Right lung (tissue), 5 donors: ENCODE measurements around the gene TUT7. TPM values are rescaled to one million over a fixed set of nuclear protein-coding genes. Genes with fewer than 3 reads are reported as not detected.
A peak's percentile ranks its signal among the peaks of the same experiment; 100 is the strongest.

Source experiments
- DNase-seq, 2 donors: peaks; one replicate each; pipeline ENCODE4 v3.0.0-alpha.2; 2013
- polyA plus RNA-seq, 5 donors: library from polyadenylated mRNA; unstranded; fragments of 120-200 nt; gene quantifications; one replicate each; pipeline versions ENCODE4 v1.2.1 to v1.2.3, GENCODE V29; 2013; ENCODE audit warnings: inconsistent platforms in 1 of 5, low replicate concordance in 1 of 5; ENCODE audit not compliant: insufficient read length in 5 of 5, insufficient read depth in 1 of 5

The TUT7 gene
- polyA plus RNA-seq, 5 donors, result 18.7 to 33.2 (median 29.1) TPM

GRCh38 chr9:86262492-86262891 is 91.7 kb downstream of the TUT7 start:
- DNase-seq, result no peak

DNA sequence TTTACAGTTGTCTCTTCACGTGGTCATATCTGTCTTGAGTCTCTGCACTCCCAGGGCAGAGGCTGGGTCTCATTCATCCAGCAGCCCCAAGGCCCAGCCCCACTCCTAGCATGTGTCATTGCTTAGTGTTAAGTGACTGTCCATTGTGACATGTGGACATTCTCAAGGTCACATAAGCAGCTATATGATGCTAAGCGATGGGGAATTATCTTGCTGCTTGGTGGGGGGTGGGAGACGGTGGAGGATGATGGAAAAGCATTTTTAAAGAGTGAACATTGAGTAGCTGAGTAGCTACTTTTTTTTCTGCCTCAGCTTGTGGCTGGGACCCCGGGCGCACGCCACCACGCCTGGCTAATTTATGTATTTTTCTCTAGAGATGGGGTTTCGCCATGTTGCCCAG is 94.7 kb downstream of the TUT7 start, which contains the start of gene C9orf153:
TSS of gene C9orf153 (minus strand) at position 101 of the 400 bp plus-strand sequence. CDS start 30,054 bp downstream, outside the sequence.
- no peak for DNase-seq

DNA sequence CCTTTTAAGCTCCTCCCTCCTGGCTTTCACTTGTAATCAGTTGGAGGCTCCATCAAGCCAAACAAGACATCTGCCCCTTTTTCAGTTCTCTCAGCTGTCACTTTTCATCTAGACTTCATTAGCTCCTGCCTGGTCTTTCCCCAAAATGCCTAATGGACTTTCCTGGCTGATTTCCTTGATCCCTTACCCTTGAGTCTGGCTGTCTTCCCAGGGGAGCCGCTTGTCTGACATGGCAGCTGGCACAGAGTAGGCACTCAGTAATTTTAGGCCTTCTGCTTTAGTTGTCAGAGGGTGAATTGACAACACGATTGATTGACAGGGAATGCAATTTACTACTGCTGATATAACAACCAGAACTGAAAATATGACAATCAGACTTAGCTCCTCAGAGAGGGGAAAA is 96.8 kb downstream of the TUT7 start:
- DNase-seq, result peak in 1 of 2 donors; percentile 18

DNA sequence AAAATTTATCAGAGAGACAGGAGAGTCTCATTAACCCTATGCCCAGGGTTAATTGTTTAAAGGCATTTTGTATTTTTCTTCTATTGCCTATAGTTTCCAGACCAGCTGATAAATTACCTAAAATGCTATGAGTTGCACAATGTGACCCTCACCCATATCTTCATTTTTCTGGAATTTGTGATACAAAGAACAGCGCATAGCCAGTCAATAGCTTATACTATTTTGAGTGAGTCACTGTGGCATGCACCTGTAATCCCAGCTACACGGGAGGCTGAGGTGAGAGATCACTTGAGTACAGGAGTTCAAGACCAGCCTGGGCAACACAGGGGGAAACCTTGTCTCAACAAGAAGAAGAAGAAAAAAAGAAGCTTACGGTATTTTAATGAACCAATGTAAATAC is 97.6 kb downstream of the TUT7 start:
- peak in 1 of 2 donors; percentile 18 for DNase-seq

DNA sequence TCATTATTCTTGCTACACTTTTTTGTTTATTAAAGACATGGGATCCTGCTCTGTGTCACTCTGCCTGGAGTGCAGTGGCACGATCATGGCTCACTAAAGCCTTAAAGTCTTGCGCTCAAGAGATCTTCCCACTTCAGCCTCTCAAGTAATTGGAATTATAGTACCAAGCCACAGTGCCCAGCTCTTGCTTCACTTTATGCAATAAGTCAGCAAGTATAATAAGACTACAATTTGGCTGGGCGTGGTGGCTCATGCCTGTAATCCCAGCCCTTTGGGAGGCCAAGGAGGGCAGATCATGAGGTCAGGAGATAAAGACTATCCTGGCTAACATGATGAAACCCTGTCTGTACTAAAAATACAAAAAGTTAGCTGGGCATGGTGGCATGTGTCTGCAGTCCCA is 100.6 kb downstream of the TUT7 start:
- no peak for DNase-seq

- no peak for DNase-seq
Observed at GRCh38 chr9:86252870-86253269, 101.3 kb downstream of the TUT7 start.

GRCh38 chr9:86250123-86250522 is 104.1 kb downstream of the TUT7 start:
- no peak for DNase-seq

GRCh38 chr9:86248746-86249145 is 105.5 kb downstream of the TUT7 start:
- DNase-seq, result no peak

GRCh38 chr9:86246752-86247161 is 107.5 kb downstream of the TUT7 start:
- peak; percentile 18 to 33 for DNase-seq

- no peak for DNase-seq
Observed at GRCh38 chr9:86242071-86242470, 112.1 kb downstream of the TUT7 start.

GRCh38 chr9:86241216-86241615 is 113.0 kb downstream of the TUT7 start:
- DNase-seq, result no peak

DNA sequence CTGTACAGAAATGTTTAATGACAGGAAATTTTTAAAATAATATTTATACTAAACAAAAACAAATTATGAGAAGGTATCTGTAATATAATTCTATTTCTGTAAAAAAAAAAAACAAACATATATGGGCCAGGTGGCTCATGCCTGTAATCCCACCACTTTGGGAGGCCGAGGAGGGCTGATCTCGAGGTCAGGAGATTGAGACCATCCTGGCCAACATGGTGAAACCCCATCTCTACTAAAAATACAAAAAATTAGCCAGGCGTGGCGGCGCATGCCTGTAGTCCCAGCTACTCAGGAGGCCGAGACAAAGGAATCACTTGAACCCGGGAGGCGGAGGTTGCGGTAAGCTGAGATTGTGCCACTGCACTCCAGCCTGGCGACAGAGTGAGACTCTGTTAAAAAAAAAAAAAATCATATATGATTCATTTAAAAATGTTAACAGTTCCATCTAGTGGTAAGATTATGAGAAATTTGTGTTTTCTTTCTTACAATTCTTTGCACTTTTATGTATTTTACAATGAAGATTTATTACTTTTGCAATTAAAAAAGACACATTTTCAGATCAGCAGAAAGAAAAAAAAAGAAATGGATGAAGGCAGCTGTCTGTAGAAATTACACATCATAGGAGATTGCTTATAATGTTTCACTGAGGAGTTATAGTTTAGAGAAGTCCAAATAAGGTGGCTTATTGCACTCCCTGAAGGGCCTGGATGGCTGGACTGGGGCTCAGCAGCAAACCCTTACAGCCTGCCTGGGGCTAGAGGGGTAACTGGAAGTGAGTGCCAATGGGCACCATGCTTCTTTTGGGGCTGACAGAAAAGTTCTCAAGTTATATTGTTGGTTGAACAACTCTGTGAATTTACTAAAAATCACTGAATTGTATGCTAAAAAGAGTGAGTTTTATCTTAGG is 115.1 kb downstream of the TUT7 start:
- no peak for DNase-seq

Other genes starting within 250 kb of the TUT7 start
- 1 to 10 TPM in 1 of 5 donors, under 1 TPM in 4; 0.43 to 1.4 (median 0.54) TPM for gene C9orf153, start 94.8 kb downstream of the TUT7 start, polyA plus RNA-seq
- 10 to 100 TPM; 36.1 to 53.3 (median 46.8) TPM for gene ISCA1, start 71.9 kb downstream of the TUT7 start, polyA plus RNA-seq